ENCODE data around the gene MEP1B. TPM values are rescaled to one million over a fixed set of nuclear protein-coding genes. Genes with fewer than 3 reads are reported as not detected.
A peak's percentile ranks its signal among the peaks of the same experiment; 100 is the strongest.
"Not testable (repeated sequence)": the region's sequence is repeated elsewhere in the genome, so short reads cannot be mapped to it uniquely, and the experiment has no call there.

MEP1B gene
- polyA plus RNA-seq, 6 donors from 2014 or later, result not detected

DNA sequence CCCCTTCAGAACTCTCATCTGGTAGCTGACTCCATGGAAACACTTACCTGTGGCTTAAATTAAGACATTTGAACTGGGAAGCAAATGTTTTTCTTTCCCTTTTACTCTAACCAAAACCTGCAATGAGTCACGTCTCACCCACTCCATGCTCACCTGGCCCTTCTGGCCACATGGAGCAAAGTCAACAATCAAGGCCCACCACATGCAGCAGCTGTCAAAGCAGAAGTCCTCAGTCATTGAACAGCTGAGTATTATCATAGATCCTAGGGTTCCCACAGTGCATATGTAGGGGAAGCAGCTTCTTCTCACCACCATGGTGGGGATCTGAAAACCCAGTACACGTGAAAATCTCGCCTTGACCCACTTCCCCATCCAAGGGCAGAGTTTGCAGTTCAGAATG lies 12.3 kb upstream of the MEP1B start:
- DNase-seq (no peak), ATAC-seq (ENCODE audit: low read depth in 2 of 2) (no peak)
- peaks cover 0 to 4% (median 0%) of the 10 kb centered on the region in 7 donors for H3K9me3 Mint-ChIP-seq
- H3K4me3 Mint-ChIP-seq, result no peak overlapping the region
- no peaks in the 10 kb centered on the region for H3K36me3 Mint-ChIP-seq
- H3K4me1 Mint-ChIP-seq, result no peaks in the 10 kb centered on the region
- H3K27ac Mint-ChIP-seq, result peak overlapping the region in 1 of 6 donors; percentile 62
- peaks cover 0 to 8% (median 7%) of the 10 kb centered on the region in 3 donors for H3K27me3 Mint-ChIP-seq

DNA sequence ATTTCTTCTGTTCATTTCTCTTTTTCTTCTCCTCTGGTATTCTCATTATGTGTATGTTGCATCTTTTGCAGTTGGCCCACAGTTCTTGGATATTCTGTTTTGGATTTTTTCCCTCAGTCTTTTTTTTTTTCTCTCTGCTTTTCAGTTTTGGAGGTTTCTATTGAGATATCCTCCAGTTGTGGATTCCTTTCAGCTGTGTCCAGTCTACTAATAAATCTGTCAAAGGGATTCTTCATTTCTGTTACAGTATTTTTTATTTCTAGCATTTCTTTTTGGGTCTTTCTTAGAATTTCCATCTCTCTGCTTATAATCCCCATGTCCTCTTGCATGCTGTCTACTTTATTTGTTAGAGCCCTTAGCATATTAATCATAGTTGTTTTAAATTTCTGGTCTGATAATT lies 6.3 kb upstream of the MEP1B start:
- Mint-ChIP-seq H3K36me3 (peaks cover 0 to 10% of the 10 kb centered on the region in 2 donors), H3K4me3 (no peak overlapping the region), H3K9me3 (peaks cover 10 to 34% (median 21%) of the 10 kb centered on the region in 7 donors), H3K27me3 (peaks cover 6 to 15% (median 13%) of the 10 kb centered on the region in 3 donors), H3K4me1 (no peaks in the 10 kb centered on the region), H3K27ac (no peak overlapping the region)
- ATAC-seq (ENCODE audit: low read depth in 2 of 2) (no peak), DNase-seq (no peak)

DNA sequence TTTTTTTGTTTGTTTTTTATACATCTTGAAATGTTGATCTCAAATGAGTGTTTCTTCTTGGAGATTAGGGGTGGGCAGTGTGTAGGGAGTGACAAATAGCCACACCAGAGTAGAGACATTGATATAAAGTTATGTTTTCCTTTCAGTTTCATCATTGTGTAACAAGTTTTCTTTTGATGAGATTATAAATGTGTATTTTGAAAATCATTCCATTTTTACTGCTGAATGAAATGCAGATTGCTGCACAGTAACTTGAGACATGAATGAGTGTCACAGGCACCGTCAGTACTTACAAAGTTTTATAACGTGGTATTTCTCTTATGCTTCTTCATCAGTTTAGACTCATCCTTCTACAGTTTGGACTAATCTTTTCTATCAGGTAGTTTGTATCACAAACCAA lies 370 bp downstream of the MEP1B start:
- no peak for ATAC-seq (ENCODE audit: low read depth in 2 of 2)
- DNase-seq, result no peak
- Mint-ChIP-seq H3K4me1 (no peaks in the 10 kb centered on the region), H3K4me3 (no peak overlapping the region), H3K27ac (no peak overlapping the region), H3K9me3 (peaks cover 0 to 11% (median 1%) of the 10 kb centered on the region in 7 donors), H3K36me3 (no peaks in the 10 kb centered on the region), H3K27me3 (peaks cover 11 to 16% (median 12%) of the 10 kb centered on the region in 3 donors)

DNA sequence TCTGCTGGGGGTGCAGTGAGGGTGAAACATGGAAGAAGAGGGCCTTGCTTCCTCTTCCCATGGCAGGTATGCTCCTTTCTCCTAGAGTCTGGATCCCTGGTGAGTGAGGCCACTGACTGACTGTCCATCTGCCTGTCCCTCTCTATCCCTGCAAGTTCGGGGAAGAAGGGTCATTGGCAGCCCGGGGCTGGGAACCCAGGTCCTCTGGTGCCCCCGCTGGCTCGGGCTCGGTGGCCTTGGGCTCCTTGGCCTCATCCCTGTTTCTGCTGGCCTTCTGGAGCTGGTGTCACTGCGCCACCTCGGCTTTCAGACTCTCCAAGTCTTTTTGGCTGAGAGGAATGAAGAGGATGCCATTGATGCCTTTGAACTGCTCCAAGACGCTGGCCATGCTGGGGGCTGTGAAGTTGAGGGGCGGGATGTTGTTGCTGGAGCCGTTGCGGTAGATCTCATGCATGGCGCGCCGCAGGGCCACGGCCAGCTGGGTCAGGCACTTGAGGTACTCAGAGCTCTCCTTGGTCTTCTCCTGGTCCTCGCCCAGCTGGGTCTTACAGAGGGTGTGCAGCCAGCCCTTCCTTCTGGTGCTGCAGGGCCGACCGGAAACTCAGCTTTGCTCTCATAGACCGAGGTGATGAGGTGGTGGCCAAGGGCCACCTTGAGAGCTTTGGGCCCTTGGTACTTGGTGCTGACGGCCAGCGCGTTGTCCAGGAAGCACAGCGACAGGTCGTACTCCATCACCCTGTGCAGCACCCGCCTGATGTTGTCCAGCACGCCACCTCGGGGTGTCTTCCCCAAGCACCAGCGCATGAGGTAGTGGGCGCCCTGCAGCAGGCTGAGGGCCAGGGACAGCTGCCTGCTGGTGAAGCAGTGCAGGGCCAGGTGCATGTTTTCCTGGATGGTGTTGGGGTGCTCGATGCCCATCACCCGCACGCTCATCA lies 6.3 kb downstream of the MEP1B start:
- no peaks in the 10 kb centered on the region for H3K27me3 Mint-ChIP-seq
- DNase-seq (no peak), ATAC-seq (ENCODE audit: low read depth in 2 of 2) (no peak)
- no peaks in the 10 kb centered on the region for H3K4me1 Mint-ChIP-seq
- no peak overlapping the region for H3K4me3 Mint-ChIP-seq
- no peaks in the 10 kb centered on the region for H3K9me3 Mint-ChIP-seq
- H3K36me3 Mint-ChIP-seq, result no peaks in the 10 kb centered on the region
- H3K27ac Mint-ChIP-seq, result no peak overlapping the region

DNA sequence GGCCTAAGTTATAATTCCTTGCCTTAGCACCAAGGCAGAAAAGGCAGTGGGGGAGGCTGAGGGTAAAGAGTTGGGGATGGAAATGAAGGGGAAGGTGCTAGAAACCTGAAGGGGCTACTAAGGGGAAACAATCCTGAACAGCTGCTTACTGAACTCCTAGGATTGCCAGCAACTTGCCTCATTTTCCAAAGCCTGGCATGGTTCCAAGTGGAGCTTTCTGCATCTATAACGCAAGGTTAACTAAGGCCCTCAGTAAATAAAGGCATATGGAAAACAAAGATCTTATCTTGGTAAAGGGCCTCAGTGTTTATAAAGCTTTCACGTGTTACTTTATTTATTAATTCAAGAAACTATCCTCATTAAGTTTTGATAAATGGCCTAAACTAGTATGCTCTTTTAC lies 10.9 kb downstream of the MEP1B start:
- no peaks in the 10 kb centered on the region for H3K9me3 Mint-ChIP-seq
- DNase-seq (no peak), ATAC-seq (ENCODE audit: low read depth in 2 of 2) (no peak)
- H3K27me3 Mint-ChIP-seq, result no peaks in the 10 kb centered on the region
- H3K36me3 Mint-ChIP-seq, result no peaks in the 10 kb centered on the region
- peak overlapping the region in 1 of 8 donors; percentile 53 for H3K4me3 Mint-ChIP-seq
- H3K4me1 Mint-ChIP-seq, result no peaks in the 10 kb centered on the region
- H3K27ac Mint-ChIP-seq, result no peak overlapping the region

DNA sequence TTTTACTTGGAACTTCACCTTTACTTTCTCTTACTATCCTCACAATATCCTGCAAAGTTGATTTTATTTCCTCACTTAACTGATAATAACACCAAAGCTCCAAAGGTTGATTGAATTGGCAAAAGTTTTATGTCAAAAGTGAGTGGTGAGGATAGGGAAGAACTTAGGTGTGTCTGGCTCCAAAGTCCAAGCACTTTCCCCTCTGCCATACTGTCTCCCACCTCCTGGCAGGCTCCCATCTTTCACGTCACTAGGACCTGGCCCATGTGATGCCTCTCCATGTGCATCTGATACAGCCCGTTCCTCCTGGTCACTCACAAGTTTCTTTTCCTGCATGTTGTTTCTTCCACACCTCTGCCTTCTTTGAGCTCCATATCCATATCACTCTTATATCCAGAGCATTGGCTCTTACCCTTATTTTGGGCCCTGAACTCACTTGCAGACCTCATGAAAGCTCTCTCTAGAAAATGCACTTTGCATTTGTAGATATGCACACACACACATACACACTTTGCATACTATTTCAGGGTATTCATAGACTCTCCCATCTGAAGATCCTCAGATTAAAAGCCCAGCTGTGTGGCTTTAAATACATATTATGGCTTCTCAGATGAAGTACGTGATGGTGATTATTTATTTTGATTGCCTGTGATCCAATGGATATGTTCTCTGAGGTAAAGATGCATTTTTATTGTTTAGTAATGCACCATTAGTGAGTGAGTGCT lies 12.3 kb downstream of the MEP1B start:
- Mint-ChIP-seq H3K9me3 (no peaks in the 10 kb centered on the region), H3K27me3 (no peaks in the 10 kb centered on the region), H3K4me3 (no peak overlapping the region), H3K36me3 (no peaks in the 10 kb centered on the region), H3K4me1 (no peaks in the 10 kb centered on the region), H3K27ac (no peak overlapping the region)
- DNase-seq (no peak), ATAC-seq (ENCODE audit: low read depth in 2 of 2) (no peak)

DNA sequence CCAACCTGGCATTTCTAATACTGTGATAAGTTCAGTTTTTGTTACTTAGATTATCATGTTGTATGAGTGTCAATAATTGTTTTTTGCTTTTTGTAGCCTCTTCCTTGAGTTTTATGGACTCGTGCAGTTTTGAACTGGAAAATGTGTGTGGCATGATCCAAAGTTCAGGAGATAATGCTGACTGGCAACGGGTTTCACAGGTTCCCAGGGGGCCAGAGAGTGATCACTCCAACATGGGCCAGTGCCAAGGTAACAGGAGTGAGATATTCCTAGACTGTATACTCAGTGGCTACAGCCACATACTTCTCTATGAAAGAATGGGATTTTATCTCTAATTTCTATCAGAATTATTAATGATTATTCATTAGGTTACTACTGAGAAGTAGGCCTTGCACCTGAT lies 18.2 kb downstream of the MEP1B start:
- Mint-ChIP-seq H3K9me3 (no peaks in the 10 kb centered on the region), H3K4me1 (no peaks in the 10 kb centered on the region), H3K4me3 (no peak overlapping the region), H3K36me3 (no peaks in the 10 kb centered on the region), H3K27me3 (peaks cover 0 to 2% (median 0%) of the 10 kb centered on the region in 3 donors), H3K27ac (no peak overlapping the region)
- no peak for DNase-seq
- ATAC-seq (ENCODE audit: low read depth in 2 of 2), result no peak

DNA sequence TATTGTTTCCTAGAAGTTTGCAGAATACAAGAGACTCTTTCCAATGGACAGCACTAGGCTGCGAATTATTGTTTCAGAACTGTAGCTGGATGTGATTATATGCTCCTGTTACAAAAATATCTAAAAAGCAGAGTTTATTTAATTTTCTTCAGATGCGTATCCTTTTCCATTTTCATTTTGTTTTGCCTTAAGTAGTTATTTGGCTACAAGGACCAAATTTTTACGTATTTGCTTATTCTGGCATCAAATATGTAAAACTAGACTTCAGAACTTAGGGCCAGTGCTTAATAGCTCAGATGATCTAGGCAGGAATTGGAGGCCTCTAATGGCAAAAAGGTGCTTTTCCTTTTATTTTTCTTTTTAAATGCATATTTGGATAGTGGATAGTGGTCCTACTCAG lies 18.7 kb downstream of the MEP1B start:
- ATAC-seq (ENCODE audit: low read depth in 2 of 2) (no peak), DNase-seq (no peak)
- no peak overlapping the region for H3K4me3 Mint-ChIP-seq
- no peaks in the 10 kb centered on the region for H3K4me1 Mint-ChIP-seq
- no peaks in the 10 kb centered on the region for H3K9me3 Mint-ChIP-seq
- peaks cover 0 to 6% (median 0%) of the 10 kb centered on the region in 3 donors for H3K27me3 Mint-ChIP-seq
- H3K27ac Mint-ChIP-seq, result no peak overlapping the region
- no peaks in the 10 kb centered on the region for H3K36me3 Mint-ChIP-seq

DNA sequence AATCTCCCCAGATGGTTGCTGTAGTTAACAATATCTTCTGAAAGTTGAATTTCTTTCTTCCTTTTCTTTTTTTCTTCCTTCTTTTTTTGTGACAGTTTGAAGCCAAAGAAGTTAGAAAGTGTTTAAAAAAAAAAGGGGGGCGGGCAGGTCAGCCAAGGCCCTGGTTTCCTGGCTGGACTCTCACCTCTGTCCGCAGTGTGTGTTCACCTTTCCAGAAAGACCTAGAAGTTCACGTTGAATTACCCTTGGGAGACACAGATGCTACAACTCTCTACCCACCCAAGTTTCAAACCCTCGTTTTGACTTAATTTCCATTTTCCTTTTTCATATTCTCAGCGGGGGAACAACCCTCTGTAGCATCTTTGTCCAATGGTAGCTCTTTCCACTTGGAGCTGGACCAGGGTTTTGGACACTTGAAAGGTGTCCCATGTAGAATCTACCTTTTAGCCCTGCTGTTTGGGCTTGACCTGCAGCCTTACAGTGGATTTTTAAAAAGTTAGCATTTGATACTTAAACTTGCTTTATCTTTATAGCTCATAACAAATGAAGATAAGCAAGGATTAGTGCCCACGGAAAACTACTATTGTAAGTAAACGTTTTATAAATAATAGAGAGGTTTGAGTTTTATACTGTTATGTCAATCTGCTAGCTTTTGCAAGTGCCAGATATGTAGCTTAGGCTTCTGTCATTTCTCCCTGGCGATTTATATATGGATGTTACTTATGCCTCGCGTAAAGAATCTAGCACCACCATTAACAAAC lies 20.0 kb downstream of the MEP1B start:
- ATAC-seq (ENCODE audit: low read depth in 2 of 2), result no peak
- no peak overlapping the region for H3K27ac Mint-ChIP-seq
- H3K4me3 Mint-ChIP-seq, result no peak overlapping the region
- no peaks in the 10 kb centered on the region for H3K4me1 Mint-ChIP-seq
- no peaks in the 10 kb centered on the region for H3K9me3 Mint-ChIP-seq
- no peak for DNase-seq
- peaks cover 0 to 6% (median 0%) of the 10 kb centered on the region in 3 donors for H3K27me3 Mint-ChIP-seq
- H3K36me3 Mint-ChIP-seq, result no peaks in the 10 kb centered on the region

DNA sequence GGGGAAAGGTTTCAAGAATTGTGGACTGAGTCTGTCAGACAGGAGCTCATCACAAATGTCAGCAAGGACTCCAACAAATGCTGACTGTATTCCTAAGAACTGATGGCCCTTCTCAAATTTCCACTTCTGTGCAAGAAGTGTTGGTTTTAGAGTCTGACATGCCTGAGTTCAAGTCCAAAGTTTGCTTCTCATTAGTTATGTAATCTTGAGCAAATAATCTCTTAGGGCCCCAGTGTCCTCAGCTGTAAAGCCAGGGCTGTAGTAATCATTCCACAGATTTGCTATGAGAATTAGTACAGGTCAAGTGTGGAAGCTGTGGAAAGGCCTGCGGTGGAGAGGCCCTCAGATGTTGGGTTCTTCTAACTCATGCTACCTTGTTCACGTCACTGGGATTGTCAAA lies 23.9 kb downstream of the MEP1B start:
- H3K4me3 Mint-ChIP-seq, result no peak overlapping the region
- H3K4me1 Mint-ChIP-seq, result no peaks in the 10 kb centered on the region
- no peaks in the 10 kb centered on the region for H3K9me3 Mint-ChIP-seq
- ATAC-seq (ENCODE audit: low read depth in 2 of 2) (no peak), DNase-seq (no peak)
- H3K27me3 Mint-ChIP-seq, result peaks cover 0 to 7% (median 6%) of the 10 kb centered on the region in 3 donors
- H3K27ac Mint-ChIP-seq, result no peak overlapping the region
- no peaks in the 10 kb centered on the region for H3K36me3 Mint-ChIP-seq

DNA sequence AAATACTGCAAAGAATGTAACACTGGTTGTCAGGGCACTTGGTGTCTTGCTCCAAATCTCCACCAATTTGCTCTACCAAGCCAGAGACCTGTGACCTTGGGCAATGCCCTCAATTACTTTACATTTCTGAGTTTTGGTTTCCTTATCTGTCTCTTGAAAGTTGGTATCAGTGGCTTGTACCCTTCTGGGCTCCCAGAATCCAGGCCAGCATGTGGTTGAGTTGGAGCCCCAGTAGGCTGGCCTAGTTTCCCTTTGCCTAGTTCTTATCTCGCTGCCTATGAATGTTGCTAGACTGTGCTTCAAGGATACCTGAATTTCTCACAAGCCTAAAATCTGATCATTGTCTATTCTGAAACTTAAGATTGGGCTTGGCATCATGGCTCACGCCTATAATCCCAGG lies 26.6 kb downstream of the MEP1B start:
- ATAC-seq (ENCODE audit: low read depth in 2 of 2) (no peak), DNase-seq (no peak)
- H3K27ac Mint-ChIP-seq, result no peak overlapping the region
- H3K36me3 Mint-ChIP-seq, result no peaks in the 10 kb centered on the region
- H3K9me3 Mint-ChIP-seq, result no peaks in the 10 kb centered on the region
- H3K27me3 Mint-ChIP-seq, result peaks cover 0 to 7% (median 6%) of the 10 kb centered on the region in 3 donors
- H3K4me3 Mint-ChIP-seq, result no peak overlapping the region
- no peaks in the 10 kb centered on the region for H3K4me1 Mint-ChIP-seq

DNA sequence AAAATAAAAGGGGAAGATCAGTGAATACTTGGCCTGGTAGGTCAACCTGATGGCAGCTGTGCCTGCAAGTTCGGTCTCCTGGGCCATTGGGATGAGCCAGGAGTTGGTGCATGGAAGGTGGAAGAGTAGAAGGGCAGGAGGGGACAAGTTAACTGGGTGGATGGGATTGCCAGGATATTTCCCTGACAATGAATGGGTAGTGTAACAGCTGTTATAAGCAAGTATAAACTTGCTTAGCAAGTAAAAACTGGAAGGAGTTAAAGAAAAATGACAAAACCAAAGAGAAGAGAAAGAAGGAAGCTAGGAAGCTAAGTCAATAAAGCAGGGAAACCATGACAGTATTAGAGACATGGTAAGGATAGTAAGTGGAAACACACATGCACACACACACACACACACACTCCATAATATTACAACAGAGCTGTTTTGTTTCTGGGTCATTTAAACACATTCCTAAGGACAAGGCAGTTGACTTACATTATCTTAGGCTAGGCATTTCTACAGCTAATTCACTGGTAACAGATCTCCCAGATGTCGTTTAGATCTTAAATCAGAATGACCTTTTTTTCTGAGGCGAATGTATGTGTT lies 29.7 kb downstream of the MEP1B start:
- ATAC-seq (ENCODE audit: low read depth in 2 of 2) (no peak), DNase-seq (no peak)
- Mint-ChIP-seq H3K27me3 (peaks cover 0 to 7% (median 0%) of the 10 kb centered on the region in 3 donors), H3K27ac (no peak overlapping the region), H3K36me3 (no peaks in the 10 kb centered on the region), H3K4me1 (no peaks in the 10 kb centered on the region), H3K9me3 (peaks cover 0 to 2% (median 0%) of the 10 kb centered on the region in 7 donors), H3K4me3 (no peak overlapping the region)

DNA sequence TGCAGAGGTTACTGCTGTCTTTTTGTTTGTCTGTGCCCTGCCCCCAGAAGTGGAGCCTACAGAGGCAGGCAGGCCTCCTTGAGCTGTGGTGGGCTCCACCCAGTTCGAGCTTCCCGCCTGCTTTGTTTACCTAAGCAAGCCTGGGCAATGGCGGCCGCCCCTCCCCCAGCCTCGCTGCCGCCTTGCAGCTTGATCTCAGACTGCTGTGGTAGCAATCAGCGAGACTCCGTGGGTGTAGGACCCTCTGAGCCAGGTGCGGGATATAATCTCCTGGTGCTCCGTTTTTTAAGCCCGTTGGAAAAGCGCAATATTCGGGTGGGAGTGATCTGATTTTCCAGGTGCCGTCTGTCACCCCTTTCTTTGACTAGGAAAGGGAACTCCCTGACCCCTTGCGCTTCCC lies 43.5 kb downstream of the MEP1B start:
- H3K27me3 Mint-ChIP-seq, result peaks cover 3 to 15% (median 6%) of the 10 kb centered on the region in 3 donors
- H3K4me1 Mint-ChIP-seq; H3K27ac Mint-ChIP-seq; H3K9me3 Mint-ChIP-seq; DNase-seq; ATAC-seq (ENCODE audit: low read depth in 2 of 2); H3K4me3 Mint-ChIP-seq; H3K36me3 Mint-ChIP-seq: not testable (repeated sequence)
